D341Med (cell line): ENCODE data around the gene ODC1.
"Not testable (repeated sequence)": the region's sequence is repeated elsewhere in the genome, so short reads cannot be mapped to it uniquely, and the experiment has no call there.

Source experiments
- DNase-seq: peaks from one replicate; pipeline ENCODE4 v3.0.0; 2012; ENCODE audit warnings: low spot score

Gene ODC1

DNA sequence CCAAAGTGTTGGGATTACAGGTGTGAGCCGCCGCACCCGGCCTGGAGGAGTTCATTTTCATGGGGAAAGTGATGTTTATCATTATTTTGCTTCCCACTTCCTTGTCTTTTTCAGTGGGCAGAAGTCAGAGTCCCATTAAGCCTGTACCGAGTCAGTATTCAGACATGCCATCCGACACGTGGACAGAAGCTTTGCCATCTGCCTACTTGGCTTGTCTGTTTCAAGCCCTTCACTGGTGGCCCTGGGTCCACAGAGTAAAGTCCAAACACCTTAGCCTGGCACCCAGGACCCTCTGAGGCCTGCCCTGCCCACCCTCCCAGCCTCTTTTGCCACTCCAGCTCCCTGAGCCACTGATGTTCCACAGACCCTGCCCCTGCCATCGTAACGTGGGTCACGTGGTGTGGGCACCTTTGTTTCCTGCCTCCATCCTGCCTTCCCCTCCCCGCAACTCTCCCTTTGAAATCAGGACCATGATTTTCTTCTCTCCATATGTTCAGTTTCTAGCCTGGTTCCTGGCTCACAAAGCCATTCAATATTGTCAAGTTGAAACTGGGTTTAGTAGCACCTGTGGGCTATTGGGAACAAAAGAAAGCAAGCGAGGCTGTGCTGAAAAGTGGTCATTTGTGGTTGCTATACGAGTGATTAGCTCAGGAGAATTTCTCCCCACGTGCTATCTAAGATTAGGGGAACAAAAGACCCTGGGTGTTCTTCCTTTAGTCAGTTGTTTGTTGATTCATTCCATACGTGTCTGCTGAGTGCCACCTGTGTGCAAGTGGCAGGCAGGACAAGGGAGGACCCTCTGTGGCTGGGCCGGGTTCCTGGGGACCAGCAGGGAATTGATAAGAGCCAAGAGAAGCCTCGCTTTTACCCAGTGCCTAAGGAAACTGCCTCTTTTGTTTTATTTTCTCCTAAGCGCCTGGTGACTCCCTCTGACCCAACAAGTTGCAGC, 5.1 kb upstream of the ODC1 start:
- DNase-seq = no peak

GRCh38 chr2:10452312-10452711, 4.2 kb upstream of the ODC1 start:
- DNase-seq = no peak

DNA sequence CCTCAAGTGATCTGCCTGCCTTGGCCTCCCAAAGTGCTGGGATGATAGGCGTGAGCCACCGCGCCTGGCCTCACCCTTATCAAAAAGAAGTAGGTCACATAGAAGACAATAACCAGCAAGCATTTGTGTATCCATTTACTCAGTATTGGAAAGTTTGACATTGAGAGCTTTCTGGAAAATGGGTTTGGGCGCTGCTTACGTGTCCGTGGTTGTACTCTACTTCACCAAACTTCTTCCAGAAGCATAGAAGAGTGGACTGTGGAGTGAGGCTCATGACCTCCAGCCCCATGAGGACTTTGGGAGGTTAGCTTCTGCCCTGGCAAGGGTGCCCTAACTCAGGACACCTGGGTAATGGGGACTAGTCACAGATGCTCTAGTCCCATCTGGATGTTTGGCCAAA, 3.7 kb upstream of the ODC1 start:
- DNase-seq = no peak

GRCh38 chr2:10449838-10450691, 1.9 kb upstream of the ODC1 start:
- DNase-seq = no peak

GRCh38 chr2:10449486-10449831, 1.3 kb upstream of the ODC1 start:
- no peak for DNase-seq

- peak; percentile 49 for DNase-seq
These were observed 704 bp upstream of the ODC1 start for GRCh38 chr2:10448576-10449485.

DNA sequence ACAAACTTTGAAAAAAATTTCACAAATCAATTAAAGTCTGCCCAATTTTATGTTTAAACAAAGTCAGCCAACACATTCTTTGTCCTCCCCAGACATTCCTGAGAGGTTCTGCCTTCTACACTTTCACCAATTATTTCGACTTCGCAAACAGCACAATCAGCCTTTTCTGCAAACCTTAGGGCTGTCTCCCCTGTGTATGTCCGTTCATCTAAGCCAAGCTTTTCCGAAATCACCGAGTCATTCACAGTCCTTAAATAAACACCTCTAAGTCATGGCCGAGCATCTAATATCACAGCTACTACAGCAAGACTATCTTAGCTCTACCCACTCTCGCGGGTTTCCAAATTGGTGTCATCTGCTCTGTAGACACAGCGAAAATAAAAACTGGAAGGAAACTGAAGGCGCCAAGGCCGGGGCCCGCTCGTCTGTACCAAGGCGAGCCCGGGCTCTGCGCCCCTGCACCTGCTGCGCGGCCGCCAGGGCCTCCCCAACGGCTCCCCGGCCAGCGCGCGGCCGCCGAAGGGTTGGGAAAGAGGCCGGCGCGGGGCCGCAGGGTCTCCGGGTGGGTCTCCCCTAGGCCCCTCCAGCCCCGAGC, 730 bp downstream of the ODC1 start:
- peak; percentile 52 for DNase-seq

DNA sequence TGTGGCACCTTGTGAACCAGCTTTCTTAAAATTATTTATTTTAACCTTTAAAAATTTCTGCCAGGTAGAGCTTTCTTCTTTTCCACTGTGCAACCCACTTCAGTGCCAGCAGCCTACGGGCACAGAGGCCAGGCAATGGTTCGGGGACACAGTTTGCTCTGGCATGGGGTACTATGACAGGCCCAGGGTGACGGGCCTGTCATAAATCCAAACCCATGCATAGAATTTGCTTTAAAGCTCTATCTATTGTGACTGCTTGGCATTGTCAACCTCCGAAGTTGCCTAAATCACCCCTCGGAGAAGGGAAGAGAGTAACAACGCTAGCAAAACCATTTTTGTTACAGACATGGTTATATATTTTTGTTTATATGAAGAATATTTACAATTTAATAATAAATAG, 1.5 kb downstream of the ODC1 start:
- no peak for DNase-seq

DNA sequence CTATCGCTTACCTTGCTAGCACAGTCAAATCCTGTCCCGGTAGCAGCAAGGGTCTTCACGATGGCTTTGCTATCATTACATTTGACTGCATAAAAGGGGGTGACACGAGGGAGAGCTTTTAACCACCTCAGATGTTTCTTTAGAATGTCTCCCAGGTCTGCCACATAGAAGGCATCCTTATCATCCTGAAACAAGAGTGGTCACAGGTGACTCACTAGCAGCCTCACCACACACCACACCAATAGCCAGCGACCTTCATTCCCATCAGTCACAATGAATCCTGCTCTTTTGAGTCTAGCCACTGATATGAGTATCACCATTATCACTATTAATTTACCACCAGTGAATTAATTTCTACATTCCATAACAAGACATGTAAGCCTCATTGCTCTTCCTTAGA, 3.7 kb downstream of the ODC1 start:
- no peak for DNase-seq

DNA sequence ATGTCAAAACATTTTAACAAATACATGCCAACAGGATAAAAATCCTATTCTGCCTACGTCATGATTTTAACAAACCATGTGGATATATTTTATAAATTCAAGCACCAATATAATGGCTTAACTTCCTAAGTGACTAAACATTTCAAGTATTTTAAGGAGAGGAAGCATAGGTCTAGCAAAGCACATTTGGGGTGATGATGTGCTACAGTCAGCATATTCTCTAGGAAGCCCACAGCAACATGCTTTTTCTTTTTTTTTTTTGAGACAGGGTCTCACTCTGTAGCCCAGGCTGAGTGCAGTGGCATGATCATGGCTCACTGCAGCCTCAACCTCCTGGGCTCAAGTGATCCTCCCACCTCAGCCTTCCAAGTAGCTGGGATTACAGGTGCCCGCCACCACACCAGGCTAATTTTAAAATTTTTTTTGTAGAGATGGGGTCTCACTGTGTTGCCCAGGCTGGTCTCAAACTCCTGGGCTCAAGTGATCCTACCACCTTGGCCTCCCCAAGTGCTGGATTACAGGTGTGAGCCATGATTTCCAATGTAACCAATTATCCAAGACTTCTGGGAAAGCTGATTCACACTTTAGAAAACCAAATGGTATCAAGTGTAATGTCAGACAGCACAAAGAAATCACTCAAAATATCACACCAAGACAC, 5.5 kb downstream of the ODC1 start:
- DNase-seq = not testable (repeated sequence)

DNA sequence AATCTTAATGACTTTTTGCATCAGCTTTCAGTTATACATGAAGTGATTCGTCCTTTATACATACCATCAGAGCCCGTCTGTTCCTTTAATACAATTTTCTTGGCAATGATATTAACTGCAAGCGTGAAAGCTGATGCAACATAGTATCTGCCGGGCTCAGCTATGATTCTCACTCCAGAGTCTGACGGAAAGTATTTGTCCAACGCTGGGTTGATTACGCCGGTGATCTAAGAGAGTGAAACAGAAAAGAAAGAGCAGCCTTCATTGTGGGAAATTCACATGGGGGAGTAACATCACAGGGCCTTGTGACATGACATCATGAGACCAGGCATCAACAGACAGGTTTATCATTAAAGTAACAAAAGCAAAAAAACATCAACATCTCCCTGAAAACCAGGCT, 6.2 kb downstream of the ODC1 start:
- no peak for DNase-seq

DNA sequence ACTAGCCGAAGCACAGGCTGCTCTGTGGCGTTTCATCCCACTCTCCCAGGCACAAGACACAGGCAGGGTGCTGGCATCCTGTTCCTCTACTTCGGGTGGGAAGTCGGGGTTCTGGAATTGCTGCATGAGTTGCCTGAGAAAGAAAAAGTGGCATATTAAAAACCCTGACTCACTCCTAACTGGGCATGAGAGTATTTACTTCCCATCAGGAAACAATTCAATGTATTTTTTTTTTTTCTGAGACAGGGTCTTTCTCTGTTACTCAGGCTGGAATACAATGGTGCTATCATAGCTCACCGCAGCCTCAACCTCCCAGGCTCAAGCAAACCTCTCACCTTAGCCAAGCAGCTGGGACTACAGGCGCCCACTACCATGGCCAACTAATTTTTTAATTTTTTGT, 7.4 kb downstream of the ODC1 start:
- no peak for DNase-seq

DNA sequence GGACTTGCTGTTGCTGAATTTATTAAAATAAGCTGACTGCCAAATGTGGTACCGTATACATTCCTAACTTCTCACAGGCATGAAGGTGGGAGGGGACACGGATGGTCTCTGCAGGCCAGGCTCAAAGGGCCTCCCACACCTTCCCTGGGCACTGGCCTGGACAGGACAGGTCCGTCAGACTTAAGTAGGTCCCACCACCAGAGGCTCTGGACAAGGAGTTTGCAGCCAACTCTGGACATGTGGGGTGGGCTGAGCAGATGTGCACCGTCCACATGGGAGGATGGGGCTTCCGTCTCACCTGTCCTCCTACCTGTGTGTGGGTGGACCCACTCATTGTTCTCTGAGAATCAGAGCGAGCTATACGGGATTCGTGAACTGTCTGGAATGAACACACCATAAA, 8.2 kb downstream of the ODC1 start:
- no peak for DNase-seq

GRCh38 chr2:10439185-10439879, 8.8 kb downstream of the ODC1 start:
- DNase-seq = no peak

DNA sequence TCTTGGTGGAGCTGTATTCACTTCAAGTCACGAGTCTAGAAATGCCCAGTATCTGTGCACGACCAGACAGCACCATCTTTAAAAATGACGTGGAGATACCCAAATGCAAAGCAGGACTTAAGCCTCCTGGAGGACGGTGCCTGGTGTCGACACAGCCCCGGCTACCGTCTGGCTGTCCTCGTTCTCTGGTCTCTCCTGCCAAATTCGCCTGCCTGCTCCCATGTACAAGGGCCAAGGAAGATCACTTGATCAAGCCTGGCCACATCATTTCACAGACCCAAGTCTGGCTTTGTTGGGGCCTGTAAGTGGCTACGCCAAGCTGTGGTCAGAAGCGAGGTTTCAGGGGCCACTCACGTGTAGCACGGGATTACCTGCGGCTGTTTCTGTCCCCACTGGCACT, 9.4 kb downstream of the ODC1 start:
- DNase-seq = no peak

- DNase-seq = no peak
These were observed 10.3 kb downstream of the ODC1 start for GRCh38 chr2:10437806-10438205.

DNA sequence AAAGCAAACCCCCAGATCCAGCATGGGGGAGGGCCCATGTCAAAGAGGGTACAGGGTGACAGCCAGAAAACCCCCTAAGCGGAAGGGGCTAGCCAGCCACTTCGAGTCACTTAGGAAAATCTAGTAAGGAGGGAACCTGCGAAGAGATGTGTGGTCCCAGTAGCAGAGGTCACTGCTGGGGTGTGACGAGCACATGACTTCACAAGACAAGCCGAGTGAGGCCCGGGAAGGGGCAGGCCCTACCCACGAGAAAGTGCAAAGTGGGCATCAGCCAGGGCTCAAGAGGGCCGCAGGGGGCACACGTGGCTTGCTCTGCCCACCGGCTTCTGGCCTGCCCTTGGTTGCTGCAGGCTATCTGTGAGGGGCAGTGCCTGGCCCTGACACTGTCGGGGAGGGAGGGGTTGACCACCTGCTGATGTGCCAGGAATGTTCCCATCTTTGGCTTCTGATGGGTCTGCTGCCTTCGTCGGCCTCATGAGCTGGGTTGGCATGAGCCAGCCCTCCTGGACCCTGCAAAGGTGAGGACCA, 11.5 kb downstream of the ODC1 start:
- DNase-seq = no peak

- no peak for DNase-seq
These were observed 12.3 kb downstream of the ODC1 start for GRCh38 chr2:10435820-10436204.

DNA sequence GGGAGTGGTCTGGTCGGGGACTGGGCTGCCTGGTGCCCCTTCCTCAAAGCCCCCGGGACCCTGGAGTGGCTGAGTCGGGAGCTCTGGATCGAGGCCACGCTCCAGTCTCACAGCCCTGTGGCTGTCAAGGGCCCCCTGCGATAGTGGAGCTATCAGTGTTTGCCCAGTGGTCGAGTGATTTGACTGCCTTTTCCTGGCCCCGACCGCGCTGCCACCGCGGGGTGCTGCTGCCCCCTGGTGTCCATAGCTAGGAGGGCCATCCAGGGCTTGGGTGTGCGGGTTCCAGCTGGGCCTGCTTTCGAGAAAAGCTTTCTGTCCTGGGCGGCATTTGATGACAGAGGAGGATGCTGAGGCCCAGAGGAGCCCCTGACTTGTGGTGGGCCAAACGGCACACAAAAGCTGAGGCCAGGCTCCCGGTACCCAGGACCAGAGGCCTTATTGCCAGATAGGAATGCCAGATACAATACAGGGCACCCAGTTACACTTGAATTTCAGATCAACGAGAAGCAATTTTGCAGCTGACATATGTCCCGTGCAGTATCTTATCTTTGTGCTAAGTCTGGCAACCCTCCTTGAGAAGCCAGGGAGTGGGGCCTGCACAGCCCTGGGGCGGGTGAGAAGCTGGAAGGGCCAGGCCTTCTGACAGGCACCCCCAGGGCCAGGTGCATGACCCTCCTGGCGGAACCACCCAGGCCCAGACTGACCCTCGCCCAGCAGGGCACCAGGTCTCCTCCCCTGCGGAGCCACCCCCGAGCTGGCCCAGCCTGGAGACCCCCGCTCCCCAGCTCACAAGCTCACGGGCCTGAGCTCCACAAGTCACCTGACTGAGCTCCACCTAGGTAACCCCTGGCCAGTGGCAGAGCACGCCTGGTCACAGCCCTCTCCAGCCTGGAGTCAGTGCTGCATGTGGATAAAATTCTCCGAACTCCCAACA, 13.0 kb downstream of the ODC1 start:
- DNase-seq = peak; percentile 88
